ACC112 (cell line): Measurements from ENCODE around the gene KCNC3.

Experiments
- H2AFZ ChIP-seq: fragments of 200-600 bp; sonication (generic); one replicate; pipeline ENCODE4 v1.6.0; 2017; ENCODE audit warnings: antibody characterized with exemption, low read length; ENCODE audit not compliant: unreplicated experiment
- H3K27ac ChIP-seq: fragments of 200-600 bp; sonication (generic); 2 replicates; pipeline ENCODE4 v1.5.1; 2014; ENCODE audit warnings: low read depth, mild to moderate bottlenecking, antibody characterized with exemption, low read length, moderate library complexity
- H3K27me3 ChIP-seq: fragments of 200-600 bp; sonication (generic); 2 replicates; pipeline ENCODE4 v1.6.1; 2014; ENCODE audit warnings: mild to moderate bottlenecking, antibody characterized with exemption, low read length, moderate library complexity, mixed read lengths; ENCODE audit not compliant: insufficient read depth
- H3K36me3 ChIP-seq: fragments of 200-600 bp; sonication (generic); 2 replicates; pipeline ENCODE4 v1.6.1; 2016; ENCODE audit warnings: mild to moderate bottlenecking, antibody characterized with exemption, low read length, moderate library complexity, mixed read lengths; ENCODE audit not compliant: insufficient read depth
- H3K4me1 ChIP-seq: fragments of 200-600 bp; sonication (generic); one replicate; pipeline ENCODE4 v1.6.1; 2016; ENCODE audit warnings: low read length, mixed read lengths; ENCODE audit not compliant: insufficient read depth, unreplicated experiment, control insufficient read depth
- H3K4me3 ChIP-seq: fragments of 200-600 bp; sonication (generic); 2 replicates; pipeline ENCODE4 v1.5.1; 2014; ENCODE audit warnings: mild to moderate bottlenecking, low read depth, low read length
- H3K79me2 ChIP-seq: fragments of 200-600 bp; sonication (generic); one replicate; pipeline ENCODE4 v1.6.0; 2016; ENCODE audit warnings: low read length; ENCODE audit not compliant: control insufficient read depth, unreplicated experiment, insufficient read depth

The KCNC3 gene

DNA sequence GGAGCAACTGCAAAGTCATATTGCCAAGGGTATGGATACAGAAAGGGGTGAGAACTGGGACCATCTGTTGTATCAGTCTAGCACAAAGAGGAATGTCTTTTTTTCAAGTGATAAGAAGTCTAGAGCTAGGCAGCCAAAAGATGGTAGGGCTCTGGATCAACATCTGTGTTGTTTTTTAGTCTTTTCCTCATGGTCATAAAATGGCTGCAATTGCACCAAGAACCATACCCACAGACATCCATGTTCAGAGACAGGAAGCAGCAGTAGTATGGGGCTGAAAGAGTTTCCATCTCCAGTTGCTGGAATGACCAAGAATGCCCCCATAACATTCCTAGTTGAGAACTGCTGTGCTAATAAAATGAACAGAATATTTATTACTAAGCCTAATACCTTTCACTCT, 25.6 kb downstream of the KCNC3 start:
- peaks cover 6% of the 10 kb centered on the region for H3K27me3 ChIP-seq
- no peaks in the 10 kb centered on the region for H3K4me1 ChIP-seq
- H3K27ac ChIP-seq: no peak overlapping the region
- H3K79me2 ChIP-seq: no peaks in the 10 kb centered on the region
- H3K36me3 ChIP-seq: no peaks in the 10 kb centered on the region
- no peak overlapping the region for H3K4me3 ChIP-seq
- no peak overlapping the region for H2AFZ ChIP-seq

DNA sequence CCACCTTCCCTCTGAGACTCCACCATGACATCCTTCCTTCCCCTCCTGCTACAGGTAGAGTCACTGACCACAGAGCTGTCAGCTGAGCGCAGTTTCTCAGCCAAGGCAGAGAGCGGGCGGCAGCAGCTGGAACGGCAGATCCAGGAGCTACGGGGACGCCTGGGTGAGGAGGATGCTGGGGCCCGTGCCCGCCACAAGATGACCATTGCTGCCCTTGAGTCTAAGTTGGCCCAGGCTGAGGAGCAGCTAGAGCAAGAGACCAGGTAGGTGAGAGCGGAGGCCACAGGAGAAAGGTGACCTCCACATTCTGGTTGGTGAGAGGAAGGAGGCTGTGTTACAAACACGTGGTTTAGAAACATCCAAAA, 27.6 kb downstream of the KCNC3 start:
- H3K36me3 ChIP-seq: no peaks in the 10 kb centered on the region
- H2AFZ ChIP-seq: no peak overlapping the region
- H3K4me1 ChIP-seq: no peaks in the 10 kb centered on the region
- no peaks in the 10 kb centered on the region for H3K27me3 ChIP-seq
- peak overlapping the region; percentile 56; the same call in 1 of the 2 replicates for H3K27ac ChIP-seq
- H3K79me2 ChIP-seq: no peaks in the 10 kb centered on the region
- H3K4me3 ChIP-seq: no peak overlapping the region

DNA sequence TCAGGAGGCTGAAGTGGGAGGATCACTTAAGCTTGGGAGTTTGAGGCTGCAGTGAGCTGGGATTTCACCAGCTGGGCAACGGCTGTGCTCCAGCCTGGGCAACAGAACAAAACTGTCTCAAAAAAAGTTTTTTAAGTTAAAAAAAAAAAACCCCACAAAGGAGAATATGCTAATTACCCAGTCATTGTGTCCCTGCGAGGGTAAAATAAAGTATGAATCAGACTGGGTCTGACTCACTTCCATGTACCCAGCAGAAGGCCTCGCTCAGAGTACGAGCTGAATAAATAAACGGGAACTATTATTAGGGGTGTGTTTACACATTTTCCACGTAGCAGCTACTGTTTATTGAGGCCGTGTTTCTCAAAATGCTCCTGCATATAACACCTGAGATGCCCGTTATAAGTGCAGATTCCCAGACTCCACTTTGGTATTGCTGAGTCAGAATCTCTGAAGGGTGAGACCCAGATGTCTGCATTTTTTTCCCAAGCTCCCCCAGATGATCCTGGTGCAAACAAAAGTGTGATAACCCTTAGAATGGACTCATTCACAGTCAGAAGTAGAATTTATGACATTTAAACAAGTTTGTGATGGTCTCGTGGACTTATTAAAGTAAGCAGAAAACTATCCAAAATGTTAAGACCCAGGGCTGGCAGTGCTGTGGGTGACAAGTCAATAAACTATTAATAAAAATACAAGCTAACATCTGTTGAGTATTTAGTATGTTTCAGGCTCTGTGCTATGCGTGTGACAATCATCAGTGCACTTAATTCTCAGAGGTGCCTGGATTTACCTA, 28.2 kb downstream of the KCNC3 start:
- no peak overlapping the region for H2AFZ ChIP-seq
- no peaks in the 10 kb centered on the region for H3K4me1 ChIP-seq
- no peak overlapping the region for H3K4me3 ChIP-seq
- H3K27ac ChIP-seq: peak overlapping the region; percentile 56; the same call in 1 of the 2 replicates
- H3K79me2 ChIP-seq: no peaks in the 10 kb centered on the region
- H3K36me3 ChIP-seq: no peaks in the 10 kb centered on the region
- no peaks in the 10 kb centered on the region for H3K27me3 ChIP-seq

DNA sequence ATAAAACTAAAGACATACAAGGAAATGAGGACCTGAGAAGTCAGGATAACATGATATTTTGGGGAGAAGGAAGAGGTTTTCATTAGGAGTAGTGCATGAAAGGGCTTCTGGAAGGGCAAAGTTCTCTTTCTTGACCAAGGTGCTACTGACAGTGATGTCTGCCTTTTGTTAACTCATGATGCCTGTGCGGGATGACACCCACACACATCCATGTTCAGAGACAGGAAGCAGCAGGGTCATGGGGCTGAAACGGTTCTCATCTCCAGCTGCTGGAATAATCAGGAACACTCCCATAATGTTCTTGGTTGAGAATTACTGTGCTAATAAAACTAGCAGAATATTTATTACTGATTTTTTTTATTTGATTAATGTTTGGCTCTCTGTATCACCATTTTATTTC, 29.1 kb downstream of the KCNC3 start:
- Histone ChIP-seq H3K27ac (no peak overlapping the region), H2AFZ (no peak overlapping the region), H3K79me2 (no peaks in the 10 kb centered on the region), H3K4me1 (no peaks in the 10 kb centered on the region), H3K36me3 (no peaks in the 10 kb centered on the region), H3K4me3 (no peak overlapping the region), H3K27me3 (no peaks in the 10 kb centered on the region)

DNA sequence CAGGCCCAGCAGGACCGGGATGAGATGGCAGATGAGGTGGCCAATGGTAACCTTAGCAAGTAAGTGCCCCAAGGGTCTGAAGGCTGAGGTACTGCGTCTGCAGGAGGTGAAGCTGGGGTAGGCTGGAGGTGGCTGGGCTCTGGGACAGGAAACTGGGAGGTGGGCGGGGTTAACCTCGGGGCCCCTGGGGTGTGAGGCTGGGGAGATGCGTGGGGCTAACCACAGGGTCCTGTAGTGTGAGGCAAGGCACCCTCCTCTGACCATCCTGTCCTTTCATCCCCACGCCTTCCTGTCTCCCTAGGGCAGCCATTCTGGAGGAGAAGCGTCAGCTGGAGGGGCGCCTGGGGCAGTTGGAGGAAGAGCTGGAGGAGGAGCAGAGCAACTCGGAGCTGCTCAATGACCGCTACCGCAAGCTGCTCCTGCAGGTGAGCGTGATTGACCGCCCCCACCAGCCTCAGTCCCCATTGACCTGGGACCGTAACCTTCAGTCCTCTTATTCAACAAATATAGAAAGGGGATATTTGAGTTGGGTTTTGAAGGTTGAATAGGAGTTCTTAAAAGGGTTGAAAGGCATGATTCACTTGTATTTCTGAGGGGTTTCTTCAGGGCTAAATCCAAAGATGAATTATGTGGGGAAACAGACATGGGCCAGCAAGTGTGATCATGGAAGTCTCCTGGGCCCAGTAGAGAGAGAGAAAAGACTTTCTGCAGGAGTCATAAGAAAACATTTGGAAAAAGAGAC, 35.7 kb downstream of the KCNC3 start:
- no peak overlapping the region for H3K4me3 ChIP-seq
- no peaks in the 10 kb centered on the region for H3K36me3 ChIP-seq
- H3K27me3 ChIP-seq: peaks cover 3% of the 10 kb centered on the region; the same call in 1 of the 2 replicates
- H3K4me1 ChIP-seq: no peaks in the 10 kb centered on the region
- no peak overlapping the region for H2AFZ ChIP-seq
- H3K79me2 ChIP-seq: no peaks in the 10 kb centered on the region
- H3K27ac ChIP-seq: no peak overlapping the region

DNA sequence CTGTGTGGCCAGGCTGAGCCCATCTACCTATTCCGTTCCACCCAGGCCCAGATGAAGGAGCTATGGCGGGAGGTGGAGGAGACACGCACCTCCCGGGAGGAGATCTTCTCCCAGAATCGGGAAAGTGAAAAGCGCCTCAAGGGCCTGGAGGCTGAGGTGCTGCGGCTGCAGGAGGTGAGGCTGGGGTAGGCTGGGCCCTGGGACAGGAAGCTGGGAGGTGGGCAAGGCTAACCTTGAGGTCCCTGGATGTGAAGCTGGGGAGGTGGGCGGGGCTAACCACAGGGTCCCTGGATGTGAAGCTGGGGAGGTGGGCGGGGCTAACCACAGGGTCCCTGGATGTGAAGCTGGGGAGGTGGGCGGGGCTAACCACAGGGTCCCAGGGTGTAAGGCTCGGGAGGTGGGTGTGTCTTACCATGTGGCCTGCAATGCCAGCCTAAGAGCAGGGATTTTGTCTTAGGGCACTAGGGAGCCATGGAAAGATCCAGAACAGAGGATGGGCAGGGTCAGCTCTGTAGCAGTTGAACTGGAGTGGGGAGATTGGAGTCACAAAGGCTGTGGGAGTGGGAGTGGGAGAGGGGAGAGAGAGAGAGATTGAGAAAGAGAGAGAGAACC, 36.9 kb downstream of the KCNC3 start:
- Histone ChIP-seq H2AFZ (no peak overlapping the region), H3K79me2 (no peaks in the 10 kb centered on the region), H3K27ac (no peak overlapping the region), H3K36me3 (no peaks in the 10 kb centered on the region), H3K4me1 (no peaks in the 10 kb centered on the region), H3K27me3 (peaks cover 3% of the 10 kb centered on the region; the same call in 1 of the 2 replicates), H3K4me3 (no peak overlapping the region)

DNA sequence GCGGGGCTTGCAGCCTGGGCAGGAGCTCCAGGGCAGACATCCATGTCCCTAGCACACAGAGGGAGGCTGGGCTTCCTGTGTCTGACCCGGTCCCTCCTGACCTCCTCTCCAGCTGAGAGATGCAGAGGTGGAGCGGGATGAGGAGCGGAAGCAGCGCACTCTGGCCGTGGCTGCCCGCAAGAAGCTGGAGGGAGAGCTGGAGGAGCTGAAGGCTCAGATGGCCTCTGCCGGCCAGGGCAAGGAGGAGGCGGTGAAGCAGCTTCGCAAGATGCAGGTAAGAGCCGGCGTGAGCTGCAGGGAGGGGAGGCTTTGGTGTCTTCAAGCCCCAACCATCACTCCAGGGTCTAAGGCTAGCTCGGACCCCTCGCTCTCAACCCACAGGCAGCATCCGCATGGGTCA, 38.4 kb downstream of the KCNC3 start:
- no peaks in the 10 kb centered on the region for H3K79me2 ChIP-seq
- H2AFZ ChIP-seq: no peak overlapping the region
- no peaks in the 10 kb centered on the region for H3K36me3 ChIP-seq
- H3K27me3 ChIP-seq: peaks cover 4% of the 10 kb centered on the region; the same call in 1 of the 2 replicates
- no peak overlapping the region for H3K4me3 ChIP-seq
- no peak overlapping the region for H3K27ac ChIP-seq
- no peaks in the 10 kb centered on the region for H3K4me1 ChIP-seq

DNA sequence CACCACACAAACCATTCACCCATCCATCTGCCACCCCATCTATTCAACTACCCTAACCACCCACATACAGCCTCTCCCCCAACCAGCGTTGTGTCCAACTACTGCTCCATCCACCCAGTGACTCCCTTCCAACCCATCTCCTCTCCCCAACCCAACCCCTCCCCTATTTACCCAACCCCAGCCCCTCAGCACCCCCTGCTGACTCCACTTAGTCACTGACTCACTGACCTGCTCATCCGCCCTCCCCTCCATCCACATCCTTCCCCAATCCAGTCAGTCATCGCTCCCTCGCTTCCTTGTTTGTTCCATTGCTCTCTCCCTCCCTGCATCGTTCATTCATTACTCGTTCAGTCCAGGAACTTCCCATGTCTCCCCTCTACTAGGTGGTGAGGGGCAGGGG, 39.2 kb downstream of the KCNC3 start:
- Histone ChIP-seq H3K4me1 (no peaks in the 10 kb centered on the region), H3K36me3 (no peaks in the 10 kb centered on the region), H3K4me3 (no peak overlapping the region), H3K79me2 (no peaks in the 10 kb centered on the region), H3K27ac (no peak overlapping the region), H3K27me3 (peaks cover 9% of the 10 kb centered on the region; the same call in 1 of the 2 replicates), H2AFZ (no peak overlapping the region)

DNA sequence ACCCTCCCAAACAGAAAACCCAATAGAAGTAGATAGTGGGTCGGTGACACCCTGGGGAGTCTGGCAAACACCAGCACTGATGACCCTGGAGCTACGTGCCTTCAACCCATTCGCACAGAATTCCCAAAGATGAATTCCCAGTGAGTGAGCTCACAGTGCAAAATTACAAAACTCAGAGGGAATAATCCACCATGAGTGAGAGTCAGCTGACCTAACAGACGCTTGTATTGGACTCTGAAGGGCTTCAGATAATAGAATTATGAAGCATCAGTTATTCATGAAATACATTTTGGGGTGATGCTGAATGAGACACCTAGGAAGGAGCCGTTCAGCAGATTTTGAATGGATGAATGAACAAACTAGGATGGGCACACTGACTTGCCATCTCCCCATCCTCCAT, 40.2 kb downstream of the KCNC3 start:
- H3K4me1 ChIP-seq: no peaks in the 10 kb centered on the region
- H3K79me2 ChIP-seq: no peaks in the 10 kb centered on the region
- H3K27ac ChIP-seq: no peak overlapping the region
- no peak overlapping the region for H2AFZ ChIP-seq
- H3K36me3 ChIP-seq: no peaks in the 10 kb centered on the region
- H3K27me3 ChIP-seq: peaks cover 9% of the 10 kb centered on the region; the same call in 1 of the 2 replicates
- H3K4me3 ChIP-seq: no peak overlapping the region

DNA sequence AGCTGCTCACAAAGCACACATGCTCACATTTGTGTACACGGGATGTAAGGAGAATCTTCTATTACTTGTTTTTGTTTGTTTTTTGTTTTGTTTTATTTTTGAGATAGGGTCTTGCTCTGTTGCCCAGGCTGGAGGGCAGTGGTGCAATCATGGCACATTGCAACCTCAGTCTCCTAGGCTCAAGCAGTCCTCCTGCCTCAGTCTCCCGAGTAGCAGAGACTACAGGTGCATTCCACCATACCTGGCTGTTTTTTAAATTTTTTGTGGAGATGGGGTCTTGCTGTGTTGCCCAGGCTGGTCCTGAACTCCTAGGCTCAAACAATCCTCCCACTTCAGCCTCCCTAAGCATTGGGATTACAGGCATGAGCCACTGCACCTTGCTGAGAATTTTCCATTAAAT, 41.8 kb downstream of the KCNC3 start:
- no peak overlapping the region for H3K4me3 ChIP-seq
- H2AFZ ChIP-seq: no peak overlapping the region
- H3K4me1 ChIP-seq: no peaks in the 10 kb centered on the region
- H3K27ac ChIP-seq: no peak overlapping the region
- H3K79me2 ChIP-seq: no peaks in the 10 kb centered on the region
- peaks cover 9% of the 10 kb centered on the region; the same call in 1 of the 2 replicates for H3K27me3 ChIP-seq
- no peaks in the 10 kb centered on the region for H3K36me3 ChIP-seq
